ENCODE data around the gene TELO2.
A peak's percentile ranks its signal among the peaks of the same experiment; 100 is the strongest.

The TELO2 gene

GRCh38 chr16:1491327-1491726 lies 1.8 kb upstream of the TELO2 start:
- TF ChIP-seq, protein P1, sequence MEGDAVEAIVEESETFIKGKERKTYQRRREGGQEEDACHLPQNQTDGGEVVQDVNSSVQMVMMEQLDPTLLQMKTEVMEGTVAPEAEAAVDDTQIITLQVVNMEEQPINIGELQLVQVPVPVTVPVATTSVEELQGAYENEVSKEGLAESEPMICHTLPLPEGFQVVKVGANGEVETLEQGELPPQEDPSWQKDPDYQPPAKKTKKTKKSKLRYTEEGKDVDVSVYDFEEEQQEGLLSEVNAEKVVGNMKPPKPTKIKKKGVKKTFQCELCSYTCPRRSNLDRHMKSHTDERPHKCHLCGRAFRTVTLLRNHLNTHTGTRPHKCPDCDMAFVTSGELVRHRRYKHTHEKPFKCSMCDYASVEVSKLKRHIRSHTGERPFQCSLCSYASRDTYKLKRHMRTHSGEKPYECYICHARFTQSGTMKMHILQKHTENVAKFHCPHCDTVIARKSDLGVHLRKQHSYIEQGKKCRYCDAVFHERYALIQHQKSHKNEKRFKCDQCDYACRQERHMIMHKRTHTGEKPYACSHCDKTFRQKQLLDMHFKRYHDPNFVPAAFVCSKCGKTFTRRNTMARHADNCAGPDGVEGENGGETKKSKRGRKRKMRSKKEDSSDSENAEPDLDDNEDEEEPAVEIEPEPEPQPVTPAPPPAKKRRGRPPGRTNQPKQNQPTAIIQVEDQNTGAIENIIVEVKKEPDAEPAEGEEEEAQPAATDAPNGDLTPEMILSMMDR (IDR thresholded peaks at IDR 0.05; ENCODE audit: low read depth, low read length), result no peak
- DNase-seq (ENCODE audit: extremely low read depth, low read depth), result no peak

GRCh38 chr16:1492082-1492922 lies 858 bp upstream of the TELO2 start:
- TF ChIP-seq, protein P1 (IDR thresholded peaks at IDR 0.05; ENCODE audit: low read depth, low read length), result no peak
- no peak for DNase-seq (ENCODE audit: extremely low read depth, low read depth)

GRCh38 chr16:1493746-1494094 lies 560 bp downstream of the TELO2 start:
- TF ChIP-seq, protein P1 (IDR thresholded peaks at IDR 0.05; ENCODE audit: low read depth, low read length), result no peak

DNA sequence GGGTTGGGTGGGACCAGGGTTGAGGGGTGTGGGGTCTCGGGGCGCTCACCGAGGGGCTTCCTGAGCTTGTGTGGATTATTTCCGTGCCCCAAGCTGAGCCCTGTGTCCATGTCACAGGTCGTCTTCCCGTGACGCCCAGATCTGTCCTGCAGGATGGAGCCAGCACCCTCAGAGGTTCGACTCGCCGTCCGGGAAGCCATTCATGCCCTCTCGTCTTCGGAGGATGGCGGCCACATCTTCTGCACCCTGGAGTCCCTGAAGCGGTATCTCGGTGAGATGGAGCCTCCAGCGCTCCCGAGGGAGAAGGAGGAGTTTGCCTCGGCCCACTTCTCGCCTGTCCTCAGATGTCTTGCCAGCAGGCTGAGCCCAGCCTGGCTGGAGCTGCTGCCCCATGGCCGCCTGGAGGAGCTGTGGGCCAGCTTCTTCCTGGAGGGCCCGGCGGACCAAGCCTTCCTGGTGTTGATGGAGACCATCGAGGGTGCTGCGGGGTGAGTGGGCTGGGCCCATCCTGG lies 1.0 kb downstream of the TELO2 start:
- TF ChIP-seq, protein P1 (IDR thresholded peaks at IDR 0.05; ENCODE audit: low read depth, low read length), result peak; percentile 90
- peak; percentile 43 for DNase-seq (ENCODE audit: extremely low read depth, low read depth)

More at GRCh38 chr16:1493746-1494094, 560 bp downstream of the TELO2 start:
- no peak for DNase-seq (ENCODE audit: extremely low read depth, low read depth)

DNA sequence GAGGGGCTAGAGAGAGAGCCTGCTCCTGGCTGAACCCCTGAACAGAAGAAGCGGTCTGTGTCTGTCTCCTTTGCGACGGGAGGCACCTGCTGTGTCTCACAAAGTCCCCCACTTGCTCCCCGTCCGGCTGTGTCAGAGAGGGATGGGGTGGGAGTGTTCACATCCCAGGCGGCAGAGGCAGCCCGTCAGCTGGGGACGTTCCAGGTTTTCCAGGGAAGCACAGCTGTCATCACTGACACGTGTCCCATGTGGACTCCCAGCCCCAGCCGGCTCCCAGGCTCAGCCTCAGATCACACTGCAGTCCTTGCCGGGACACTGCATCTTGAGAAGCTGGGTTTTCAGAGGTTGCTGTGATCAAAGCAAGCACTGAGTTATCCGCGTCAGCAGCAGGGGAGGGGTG lies 1.6 kb downstream of the TELO2 start:
- TF ChIP-seq, protein P1 (IDR thresholded peaks at IDR 0.05; ENCODE audit: low read depth, low read length), result no peak
- no peak for DNase-seq (ENCODE audit: extremely low read depth, low read depth)

GRCh38 chr16:1495211-1495888 lies 2.2 kb downstream of the TELO2 start:
- TF ChIP-seq, protein P1 (IDR thresholded peaks at IDR 0.05; ENCODE audit: low read depth, low read length), result no peak
- no peak for DNase-seq (ENCODE audit: extremely low read depth, low read depth)

- TF ChIP-seq, protein P1 (IDR thresholded peaks at IDR 0.05; ENCODE audit: low read depth, low read length), result no peak
- DNase-seq (ENCODE audit: extremely low read depth, low read depth), result no peak
Measured at GRCh38 chr16:1495889-1496262, 2.7 kb downstream of the TELO2 start.

All from AG09319 (cell line).